Measurements from ENCODE around the gene HBZ.
"Not testable (repeated sequence)": the region's sequence is repeated elsewhere in the genome, so short reads cannot be mapped to it uniquely, and the experiment has no call there.

The HBZ gene

GRCh38 chr16:140175-140857 lies 12.1 kb upstream of the HBZ start:
- DNase-seq, result no peak

- DNase-seq, result no peak
Observed at GRCh38 chr16:142405-142967, 10.0 kb upstream of the HBZ start.

- DNase-seq, result no peak
Observed at GRCh38 chr16:143047-143446, 9.4 kb upstream of the HBZ start.

- DNase-seq, result no peak
Observed at GRCh38 chr16:143456-143855, 9.0 kb upstream of the HBZ start.

- DNase-seq, result no peak
Observed at GRCh38 chr16:144797-145252, 7.6 kb upstream of the HBZ start.

GRCh38 chr16:146646-147045 lies 5.8 kb upstream of the HBZ start:
- DNase-seq, result no peak

- no peak for DNase-seq
Observed at GRCh38 chr16:149024-149660, 3.3 kb upstream of the HBZ start.

GRCh38 chr16:153129-153521 lies 681 bp downstream of the HBZ start:
- not testable (repeated sequence) for DNase-seq

- DNase-seq, result not testable (repeated sequence)
Observed at GRCh38 chr16:153550-154216, 1.2 kb downstream of the HBZ start.

GRCh38 chr16:154217-155030 lies 2.0 kb downstream of the HBZ start:
- DNase-seq, result no peak

- no peak for DNase-seq
Observed at GRCh38 chr16:155031-155398, 2.6 kb downstream of the HBZ start.

GRCh38 chr16:159136-159849 lies 6.8 kb downstream of the HBZ start:
- DNase-seq, result no peak

GRCh38 chr16:160242-160641 lies 7.8 kb downstream of the HBZ start:
- DNase-seq, result not testable (repeated sequence)

GRCh38 chr16:160691-161190 lies 8.3 kb downstream of the HBZ start:
- no peak for DNase-seq

- no peak for DNase-seq
Observed at GRCh38 chr16:162271-162991, 10.0 kb downstream of the HBZ start.

- DNase-seq, result not testable (repeated sequence)
Observed at GRCh38 chr16:163139-163538, 10.7 kb downstream of the HBZ start.

- DNase-seq, result not testable (repeated sequence)
Observed at GRCh38 chr16:163696-164095, 11.3 kb downstream of the HBZ start.

GRCh38 chr16:164134-164823 lies 11.8 kb downstream of the HBZ start:
- not testable (repeated sequence) for DNase-seq

- DNase-seq, result no peak
Observed at GRCh38 chr16:164827-165538, 12.5 kb downstream of the HBZ start.
